ENCODE results near the gene MPRIP.

DNA sequence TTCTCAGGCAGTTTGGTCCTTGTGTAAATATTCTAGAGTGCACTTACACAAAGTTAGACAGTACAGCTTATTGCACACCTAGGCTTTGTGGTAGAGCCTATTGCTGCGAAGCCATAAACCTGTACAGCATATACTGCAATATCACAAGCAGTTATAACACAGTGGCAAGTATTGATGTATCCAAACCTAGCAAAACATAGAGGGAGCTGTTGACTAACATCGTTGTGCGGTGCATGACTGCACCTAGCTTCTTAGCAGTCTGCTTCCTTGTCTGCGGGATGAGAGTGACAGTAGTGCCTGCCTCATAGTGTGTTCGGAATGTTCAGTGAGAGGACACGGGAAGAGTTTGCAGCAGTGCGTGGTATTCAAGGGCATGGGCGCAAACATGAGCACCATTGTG lies 78.9 kb downstream of the MPRIP start:
- TF ChIP-seq CTCF (IDR thresholded peaks at IDR 0.05; ENCODE audit: borderline replicate concordance, extremely low read depth, low read length, poor library complexity, severe bottlenecking) (no peak), EZH2 (IDR thresholded peaks at IDR 0.05; ENCODE audit: borderline replicate concordance, low read depth, low read length, severe bottlenecking) (no peak)

Measured in DND-41 (cell line).